ENCODE results near the gene TRAPPC4. TPM values are rescaled to one million over a fixed set of nuclear protein-coding genes. Genes with fewer than 3 reads are reported as not detected.

The TRAPPC4 gene
- total and polyA plus RNA-seq, 2 donors (not counting 1 experiment from before 2014, with no cell fraction given): 61.4 to 64.5 TPM

- ChIA-PET CTCF (no interaction called here), POLR2A (interaction anchor here (0.6 kb wide), 1 partner anchor 9 kb away, joined by 3 read pairs; no protein-coding TSS in a partner anchor)
- Mint-ChIP-seq H3K4me3 (no peak overlapping the region), H3K27me3 (no peaks in the 10 kb centered on the region), H3K9me3 (ENCODE audit: insufficient read depth) (no peaks in the 10 kb centered on the region), H3K4me1 (peaks cover 33% of the 10 kb centered on the region), H3K27ac (no peak overlapping the region)
- ATAC-seq (ENCODE audit: low read depth): no peak
- 98% methylated on average over 14 of the region's 17 CpGs for WGBS (ENCODE audit: insufficient coverage)
- Histone ChIP-seq H3K4me2 (replicated peaks; ENCODE audit: low read depth, low read length, poor library complexity, severe bottlenecking) (no peak overlapping the region), H3K79me2 (ENCODE audit: control insufficient read depth, insufficient read depth, low read length) (peaks cover 25% of the 10 kb centered on the region), H3K9me3 (ENCODE audit: control extremely low read depth in 1 of 3, control insufficient read depth in 2 of 3, insufficient read depth in 1 of 3, low read length in 2 of 3) (no peaks in the 10 kb centered on the region), H3K4me1 (ENCODE audit: control insufficient read depth in 2 of 2, insufficient read depth in 2 of 2, low read length in 2 of 2) (peaks cover 18 to 24% of the 10 kb centered on the region in 2 donors), H3K36me3 (replicated peaks in 1 of 2; ENCODE audit: control extremely low read depth in 1 of 2, control insufficient read depth in 1 of 2, extremely low read depth in 1 of 2, insufficient read depth in 2 of 2, low read length in 1 of 2) (peaks cover 0 to 65% of the 10 kb centered on the region in 2 experiments), H3K9ac (ENCODE audit: low read length) (no peak overlapping the region), H3K4me3 (ENCODE audit: control extremely low read depth in 1 of 5, extremely low read depth in 1 of 5, insufficient read depth in 1 of 5, low read depth in 2 of 5, low read length in 4 of 5) (no peak overlapping the region), H4K20me1 (ENCODE audit: control insufficient read depth, insufficient read depth, low read length, poor library complexity, severe bottlenecking) (peaks cover 6% of the 10 kb centered on the region), H2AFZ (ENCODE audit: insufficient read depth, low read depth, low read length, poor library complexity, severe bottlenecking) (no peak overlapping the region), H3K27ac (ENCODE audit: low read length in 2 of 2) (no peak overlapping the region), H3K27me3 (replicated peaks in 1 of 4; ENCODE audit: control extremely low read depth in 1 of 4, control insufficient read depth in 3 of 4, insufficient read depth in 4 of 4, low read length in 3 of 4) (no peaks in the 10 kb centered on the region)
- TF ChIP-seq EZH2 (IDR thresholded peaks at IDR 0.05; ENCODE audit: borderline replicate concordance, insufficient read depth, low read depth, low read length, poor library complexity, severe bottlenecking): no peak
- TF ChIP-seq, protein P1, sequence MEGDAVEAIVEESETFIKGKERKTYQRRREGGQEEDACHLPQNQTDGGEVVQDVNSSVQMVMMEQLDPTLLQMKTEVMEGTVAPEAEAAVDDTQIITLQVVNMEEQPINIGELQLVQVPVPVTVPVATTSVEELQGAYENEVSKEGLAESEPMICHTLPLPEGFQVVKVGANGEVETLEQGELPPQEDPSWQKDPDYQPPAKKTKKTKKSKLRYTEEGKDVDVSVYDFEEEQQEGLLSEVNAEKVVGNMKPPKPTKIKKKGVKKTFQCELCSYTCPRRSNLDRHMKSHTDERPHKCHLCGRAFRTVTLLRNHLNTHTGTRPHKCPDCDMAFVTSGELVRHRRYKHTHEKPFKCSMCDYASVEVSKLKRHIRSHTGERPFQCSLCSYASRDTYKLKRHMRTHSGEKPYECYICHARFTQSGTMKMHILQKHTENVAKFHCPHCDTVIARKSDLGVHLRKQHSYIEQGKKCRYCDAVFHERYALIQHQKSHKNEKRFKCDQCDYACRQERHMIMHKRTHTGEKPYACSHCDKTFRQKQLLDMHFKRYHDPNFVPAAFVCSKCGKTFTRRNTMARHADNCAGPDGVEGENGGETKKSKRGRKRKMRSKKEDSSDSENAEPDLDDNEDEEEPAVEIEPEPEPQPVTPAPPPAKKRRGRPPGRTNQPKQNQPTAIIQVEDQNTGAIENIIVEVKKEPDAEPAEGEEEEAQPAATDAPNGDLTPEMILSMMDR (IDR thresholded peaks at IDR 0.05): no peak
- DNase-seq: no peak
- intact Hi-C loops (cut with micrococcal nuclease): no loop called here
Observed at GRCh38 chr11:119014209-119014924, 4.2 kb upstream of the TRAPPC4 start.

- peaks cover 0 to 58% of the 10 kb centered on the region in 2 experiments for H3K36me3 ChIP-seq (replicated peaks in 1 of 2; ENCODE audit: control extremely low read depth in 1 of 2, control insufficient read depth in 1 of 2, extremely low read depth in 1 of 2, insufficient read depth in 2 of 2, low read length in 1 of 2)
- H3K4me3 Mint-ChIP-seq: no peak overlapping the region
- no peaks in the 10 kb centered on the region for H3K9me3 Mint-ChIP-seq (ENCODE audit: insufficient read depth)
- peaks cover 26 to 32% of the 10 kb centered on the region in 2 donors for H3K4me1 ChIP-seq (ENCODE audit: control insufficient read depth in 2 of 2, insufficient read depth in 2 of 2, low read length in 2 of 2)
- H2AFZ ChIP-seq (ENCODE audit: insufficient read depth, low read depth, low read length, poor library complexity, severe bottlenecking): no peak overlapping the region
- H3K4me1 Mint-ChIP-seq: peaks cover 39% of the 10 kb centered on the region
- no peak overlapping the region for H3K4me2 ChIP-seq (replicated peaks; ENCODE audit: low read depth, low read length, poor library complexity, severe bottlenecking)
- DNase-seq (no peak), ATAC-seq (ENCODE audit: low read depth) (no peak)
- peaks cover 8% of the 10 kb centered on the region for H4K20me1 ChIP-seq (ENCODE audit: control insufficient read depth, insufficient read depth, low read length, poor library complexity, severe bottlenecking)
- ChIA-PET POLR2A (interaction anchor here (0.6 kb wide), 1 partner anchor 223 kb away, joined by 3 read pairs; no protein-coding TSS in a partner anchor), CTCF (interaction anchor here (1.1 to 2.0 kb wide), 3 partner anchors 15 to 85 kb away, joined by 3 to 5 read pairs (median 3); no protein-coding TSS in a partner anchor)
- H3K9ac ChIP-seq (ENCODE audit: low read length): no peak overlapping the region
- H3K27me3 ChIP-seq (replicated peaks in 1 of 4; ENCODE audit: control extremely low read depth in 1 of 4, control insufficient read depth in 3 of 4, insufficient read depth in 4 of 4, low read length in 3 of 4): no peaks in the 10 kb centered on the region
- H3K27ac ChIP-seq (ENCODE audit: low read length in 2 of 2): no peak overlapping the region
- intact Hi-C loops (cut with micrococcal nuclease): loop anchor here (5.0 kb wide), 2 partner anchors 192 to 223 kb away; partner anchors contain the start of genes CBL and DDX6
- peaks cover 33% of the 10 kb centered on the region for H3K79me2 ChIP-seq (ENCODE audit: control insufficient read depth, insufficient read depth, low read length)
- TF ChIP-seq EZH2 (IDR thresholded peaks at IDR 0.05; ENCODE audit: borderline replicate concordance, insufficient read depth, low read depth, low read length, poor library complexity, severe bottlenecking): no peak
- TF ChIP-seq, protein P1 (IDR thresholded peaks at IDR 0.05): no peak
- H3K27ac Mint-ChIP-seq: peak overlapping the region; percentile 38
- WGBS (ENCODE audit: insufficient coverage): 90% methylated on average over 6 of the region's 8 CpGs
- no peak overlapping the region for H3K4me3 ChIP-seq (ENCODE audit: control extremely low read depth in 1 of 5, extremely low read depth in 1 of 5, insufficient read depth in 1 of 5, low read depth in 2 of 5, low read length in 4 of 5)
- H3K27me3 Mint-ChIP-seq: no peaks in the 10 kb centered on the region
- no peaks in the 10 kb centered on the region for H3K9me3 ChIP-seq (ENCODE audit: control extremely low read depth in 1 of 3, control insufficient read depth in 2 of 3, insufficient read depth in 1 of 3, low read length in 2 of 3)
Observed at GRCh38 chr11:119015054-119015611, 3.4 kb upstream of the TRAPPC4 start.

Measured in B cell (primary cell).